SK-N-MC (cell line): ENCODE results near the gene MPRIP.

Experiments
- EZH2 ChIP-seq: fragments of 200-600 bp; sonication (generic); IDR thresholded peaks from one replicate; pipeline ENCODE4 v1.6.1; 2017; ENCODE audit warnings: antibody characterized with exemption
- FOXP2 ChIP-seq: optimal IDR thresholded peaks from 2 replicates; pipeline ENCODE3; 2011; ENCODE audit warnings: mild to moderate bottlenecking, moderate library complexity; ENCODE audit not compliant: insufficient read depth; ENCODE audit errors: extremely low read length, control extremely low read depth
- POLR2AphosphoS5 ChIP-seq: IDR thresholded peaks from 2 replicates; pipeline ENCODE4 v1.6.1; 2012; ENCODE audit warnings: mild to moderate bottlenecking, low read depth, low read length, borderline replicate concordance

- TF ChIP-seq EZH2 (no peak), POLR2AphosphoS5 (no peak), FOXP2 (no peak)
Measured at GRCh38 chr17:17144061-17144460, 101.8 kb downstream of the MPRIP start.
